ENCODE data around the gene TAOK1. TPM values are rescaled to one million over a fixed set of nuclear protein-coding genes. Genes with fewer than 3 reads are reported as not detected.
A peak's percentile ranks its signal among the peaks of the same experiment; 100 is the strongest.
"Not testable (repeated sequence)": the region's sequence is repeated elsewhere in the genome, so short reads cannot be mapped to it uniquely, and the experiment has no call there.

Gene TAOK1
- total RNA-seq, 1 experiment from 2014 or later: 64.3 TPM

DNA sequence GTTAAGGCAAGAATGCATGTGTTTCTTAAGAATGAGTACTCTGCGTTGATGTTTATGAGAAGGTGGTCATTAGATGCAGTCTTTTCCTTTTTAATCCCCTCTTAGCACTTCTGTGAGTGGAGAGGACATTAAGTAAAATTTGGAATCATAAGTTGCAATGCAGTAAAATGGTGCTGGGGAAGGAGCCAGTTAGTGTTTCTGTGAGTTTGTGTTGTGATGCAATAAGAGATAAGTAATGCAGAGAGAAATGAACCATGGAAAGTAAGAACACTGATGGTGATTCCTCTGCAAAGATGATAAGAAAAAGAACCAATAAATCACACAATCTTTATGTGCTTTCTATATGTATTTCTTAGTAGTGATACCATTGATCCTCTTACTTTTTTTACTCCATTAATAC, 156.7 kb downstream of the TAOK1 start:
- no peak for DNase-seq (ENCODE audit: low spot score)

DNA sequence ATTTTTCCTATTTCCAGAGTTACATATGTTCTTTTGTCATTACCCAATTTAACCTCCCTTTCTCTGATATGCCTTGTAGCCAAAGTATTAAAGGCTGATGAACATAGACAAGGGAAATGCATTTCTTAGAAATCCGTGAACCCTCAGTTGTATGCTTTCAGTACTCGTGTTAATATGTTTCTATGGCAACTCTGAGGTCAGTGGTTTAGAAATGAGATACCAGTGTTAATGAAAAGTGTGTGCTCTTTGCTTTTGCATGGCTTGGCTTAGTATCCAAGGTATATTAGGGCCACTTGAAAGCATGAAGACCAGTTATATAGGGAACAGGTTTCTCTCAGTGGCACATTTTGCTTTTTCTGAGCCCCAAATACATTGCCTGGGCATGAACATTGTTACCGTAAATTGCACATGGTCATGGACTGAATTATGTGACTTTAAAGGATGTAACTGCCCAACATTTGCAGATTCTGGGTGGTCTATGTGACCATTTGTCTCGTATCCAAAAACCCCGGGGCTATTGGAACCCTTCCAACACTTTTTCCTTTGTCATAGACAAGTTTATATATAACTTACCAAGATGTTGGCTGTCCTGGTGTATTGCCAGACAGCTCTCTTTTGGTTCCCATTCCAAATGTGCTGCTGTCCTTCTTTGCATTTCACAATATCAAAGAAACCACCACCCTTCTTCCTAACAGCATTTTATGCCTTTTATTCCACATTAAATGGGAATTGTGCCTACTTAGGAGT, 159.2 kb downstream of the TAOK1 start:
- DNase-seq (ENCODE audit: low spot score): no peak

- no peak for DNase-seq (ENCODE audit: low spot score)
These were observed 165.7 kb downstream of the TAOK1 start for GRCh38 chr17:29555840-29556239.

GRCh38 chr17:29557085-29557738, 167.0 kb downstream of the TAOK1 start:
- peak; percentile 80 for DNase-seq (ENCODE audit: low spot score)

DNA sequence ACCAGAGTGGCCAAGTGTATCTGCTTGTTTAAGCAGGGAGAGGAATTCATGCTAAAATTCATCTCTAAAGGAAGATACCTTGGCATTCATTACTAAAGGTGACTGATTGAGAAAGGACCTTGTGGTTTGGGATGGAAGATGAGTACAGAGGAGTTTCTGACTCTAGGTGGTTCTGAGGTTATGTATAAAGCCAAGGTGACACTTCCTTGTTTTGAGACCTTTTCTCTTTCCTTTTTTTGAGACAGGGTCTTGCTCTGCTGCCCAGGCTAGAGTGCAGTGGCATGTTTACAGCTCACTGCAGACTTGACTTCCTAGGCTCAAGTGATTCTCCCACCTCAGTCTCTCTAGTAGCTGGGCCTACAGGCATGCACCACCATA, 167.6 kb downstream of the TAOK1 start:
- no peak for DNase-seq (ENCODE audit: low spot score)

DNA sequence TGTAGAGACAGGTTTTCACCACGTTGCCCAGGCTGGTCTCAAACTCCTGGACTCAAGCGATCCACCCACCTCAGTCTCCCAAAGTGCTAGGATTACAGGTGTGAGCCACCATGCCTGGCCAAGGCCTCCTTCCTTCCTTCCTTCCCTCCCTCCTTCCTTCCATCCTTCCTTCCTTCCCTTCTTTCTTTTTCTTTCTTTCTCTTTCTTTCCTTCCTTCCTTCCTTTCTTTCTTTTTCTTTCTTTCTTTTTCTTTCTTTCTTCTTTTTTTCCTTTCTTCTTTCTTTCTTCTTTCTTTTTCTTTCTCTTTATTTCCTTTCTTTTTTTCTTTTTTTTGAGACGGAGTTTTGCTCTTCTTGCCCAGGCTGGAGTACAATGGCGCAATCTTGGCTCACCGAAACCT, 168.0 kb downstream of the TAOK1 start:
- DNase-seq (ENCODE audit: low spot score): not testable (repeated sequence)

GRCh38 chr17:29559640-29560039, 169.5 kb downstream of the TAOK1 start:
- DNase-seq (ENCODE audit: low spot score): no peak

DNA sequence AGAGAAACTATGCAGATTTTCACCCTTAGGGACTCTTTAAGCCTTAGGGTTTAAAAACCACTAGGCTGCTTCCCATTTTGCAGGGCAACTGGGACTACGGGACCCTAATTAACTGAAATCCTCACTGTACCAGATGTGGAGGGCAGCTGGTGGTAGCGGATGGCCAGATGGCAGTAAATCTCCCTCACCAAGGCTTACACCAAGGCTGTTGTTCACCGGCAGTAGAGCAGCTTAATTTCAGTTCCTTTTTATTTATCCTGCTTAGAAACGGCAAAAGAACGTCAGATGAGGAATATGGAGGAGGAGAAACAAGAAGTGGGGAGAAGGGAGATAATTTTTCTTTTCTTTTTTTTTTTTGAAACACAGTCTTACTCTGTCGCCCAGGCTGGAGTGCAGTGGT, 170.2 kb downstream of the TAOK1 start:
- DNase-seq (ENCODE audit: low spot score): no peak

- DNase-seq (ENCODE audit: low spot score): no peak
These were observed 171.7 kb downstream of the TAOK1 start for GRCh38 chr17:29561554-29562517.

GRCh38 chr17:29562615-29563014, 172.5 kb downstream of the TAOK1 start:
- no peak for DNase-seq (ENCODE audit: low spot score)

DNA sequence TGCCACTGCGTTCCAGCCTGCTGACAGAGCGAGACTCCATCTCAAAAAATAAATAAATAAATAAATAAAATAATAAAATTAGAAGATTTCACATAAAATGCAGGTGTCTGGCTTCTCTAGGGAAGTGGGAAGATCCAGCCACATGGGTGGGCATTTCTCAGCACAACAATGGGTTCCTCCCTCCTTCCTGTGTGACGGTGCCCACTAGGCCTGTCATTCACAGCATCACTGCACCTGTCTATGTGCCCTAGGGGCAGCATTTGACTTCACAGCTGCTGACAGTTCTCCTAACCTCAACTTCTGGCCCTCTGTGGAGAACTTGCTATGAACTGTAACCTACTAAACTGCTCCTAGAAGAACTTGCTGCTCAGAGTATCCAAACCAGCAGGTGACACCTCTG, 173.7 kb downstream of the TAOK1 start:
- no peak for DNase-seq (ENCODE audit: low spot score)

DNA sequence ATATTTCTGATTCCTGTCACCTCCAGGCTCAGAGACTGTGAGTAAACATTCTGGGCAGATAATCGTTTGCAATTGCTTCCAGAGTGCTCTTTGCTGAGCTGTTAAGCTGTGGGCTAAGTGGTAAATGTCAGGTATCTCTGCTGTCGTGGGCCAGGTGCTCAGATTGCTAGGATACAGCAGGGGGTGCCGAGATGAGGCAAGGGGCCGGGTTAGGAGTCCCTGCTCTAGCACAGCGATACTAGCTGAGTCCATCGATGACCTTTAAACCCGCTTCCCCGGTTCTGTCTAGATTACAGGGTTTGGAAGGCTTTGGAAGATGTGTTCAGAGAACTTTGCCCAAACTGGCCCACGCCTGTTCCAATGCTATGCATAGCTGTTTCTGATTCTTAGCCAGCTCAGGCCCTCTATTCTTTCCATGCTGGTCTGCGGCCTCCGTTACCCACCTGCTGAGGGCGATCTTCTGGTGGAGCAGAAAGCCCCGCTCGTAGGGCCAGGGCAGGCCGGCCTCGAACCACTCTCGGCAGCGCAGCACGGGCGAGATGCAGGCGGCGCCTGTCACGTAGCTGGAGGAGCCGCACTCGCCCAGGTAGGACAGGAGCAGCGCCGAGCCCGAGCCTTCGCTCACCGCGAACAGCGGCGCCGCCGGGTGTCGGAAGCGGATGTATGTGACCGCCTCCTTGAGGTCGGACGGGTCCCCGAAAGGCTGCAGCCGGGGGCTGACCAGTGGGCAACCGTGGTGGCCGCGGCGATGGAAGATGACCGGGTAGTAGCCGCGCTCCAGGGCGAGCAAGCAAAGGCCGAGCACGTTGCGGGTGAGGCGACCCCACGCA, 175.7 kb downstream of the TAOK1 start:
- no peak for DNase-seq (ENCODE audit: low spot score)

GRCh38 chr17:29566473-29567303, 176.5 kb downstream of the TAOK1 start, which contains the start of gene ABHD15:
ABHD15 (minus strand) TSS chr17:29567037; CDS start chr17:29566966, 71 bp downstream.
- peak; percentile 29 for DNase-seq (ENCODE audit: low spot score)

GRCh38 chr17:29567304-29567553, 177.1 kb downstream of the TAOK1 start:
- DNase-seq (ENCODE audit: low spot score): no peak

DNA sequence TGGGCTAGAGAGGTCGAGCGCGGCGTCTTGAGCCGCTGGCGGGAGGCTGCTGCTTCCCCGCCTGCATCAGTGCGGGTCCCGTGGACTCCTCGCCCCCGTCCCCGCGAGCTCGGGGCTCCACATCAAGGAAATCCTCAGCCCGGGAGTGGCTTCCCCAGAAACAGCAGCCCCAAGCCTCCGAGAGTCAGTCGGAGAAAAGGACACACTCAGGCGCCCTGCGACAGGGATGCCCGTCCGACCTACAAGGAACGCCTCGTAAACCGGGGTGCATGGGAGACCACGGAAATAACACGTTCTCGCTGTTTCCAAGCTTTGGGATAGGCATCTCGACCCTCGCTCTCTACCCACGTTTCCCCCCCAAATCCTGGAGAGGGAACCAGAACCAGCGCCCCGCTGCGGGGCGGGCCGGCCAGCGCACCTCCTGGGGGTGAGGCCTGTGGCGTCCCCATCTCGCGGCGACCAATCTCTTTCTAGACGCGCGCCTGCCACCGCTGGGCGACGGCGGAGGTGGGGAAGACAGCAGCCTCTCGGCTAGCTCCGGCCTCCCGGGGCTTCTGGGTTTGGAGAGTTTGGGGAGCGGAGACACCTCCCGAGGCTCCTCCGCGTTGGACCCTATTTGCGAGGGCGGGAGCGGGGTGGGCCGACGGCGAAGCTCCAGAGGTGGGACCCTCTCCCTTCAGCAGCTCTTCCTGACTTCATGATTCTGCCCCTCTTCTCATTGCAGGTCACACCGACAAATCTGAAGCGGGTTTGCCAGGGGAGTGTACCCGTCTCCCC, 177.6 kb downstream of the TAOK1 start:
- DNase-seq (ENCODE audit: low spot score): peak; percentile 30

- peak; percentile 61 for DNase-seq (ENCODE audit: low spot score)
These were observed 178.4 kb downstream of the TAOK1 start, which contains the start of gene TP53I13 for GRCh38 chr17:29568331-29569244. TP53I13 (plus strand) TSS chr17:29568701; CDS start chr17:29568759, 58 bp downstream.

DNA sequence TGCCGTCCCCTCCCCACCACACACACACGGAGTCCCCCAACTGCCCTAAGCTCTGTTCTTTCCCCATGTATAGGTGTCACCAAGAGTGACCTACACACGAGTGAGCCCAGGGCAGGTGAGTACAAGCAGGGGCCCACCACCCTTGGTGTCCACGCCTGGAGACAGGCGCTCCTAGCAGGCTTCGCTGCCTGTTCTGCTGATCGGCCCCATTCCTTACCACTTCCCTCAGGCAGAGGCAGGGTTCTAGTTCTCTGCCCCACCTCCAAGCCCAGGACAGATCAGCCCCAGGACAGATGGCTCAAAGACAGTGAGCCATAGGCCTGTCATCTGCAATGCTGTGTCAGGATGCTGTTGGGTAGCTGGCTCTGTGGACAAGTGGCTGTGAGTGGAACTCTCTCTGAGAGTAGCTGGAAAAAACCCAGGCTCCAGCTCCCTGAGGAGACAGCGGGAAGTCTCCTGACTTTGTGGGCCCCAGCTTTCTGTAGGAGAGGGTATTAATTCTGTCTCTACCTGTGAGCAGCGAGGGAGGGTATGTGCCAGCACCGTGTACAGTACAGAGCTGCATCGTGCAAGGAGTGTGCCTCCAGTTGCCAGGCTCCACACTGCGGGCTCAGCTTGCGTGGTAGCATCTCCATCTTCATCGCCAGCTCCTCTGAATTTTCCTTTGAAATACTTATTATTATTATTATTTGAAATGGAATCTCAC, 179.2 kb downstream of the TAOK1 start:
- DNase-seq (ENCODE audit: low spot score): no peak

DNA sequence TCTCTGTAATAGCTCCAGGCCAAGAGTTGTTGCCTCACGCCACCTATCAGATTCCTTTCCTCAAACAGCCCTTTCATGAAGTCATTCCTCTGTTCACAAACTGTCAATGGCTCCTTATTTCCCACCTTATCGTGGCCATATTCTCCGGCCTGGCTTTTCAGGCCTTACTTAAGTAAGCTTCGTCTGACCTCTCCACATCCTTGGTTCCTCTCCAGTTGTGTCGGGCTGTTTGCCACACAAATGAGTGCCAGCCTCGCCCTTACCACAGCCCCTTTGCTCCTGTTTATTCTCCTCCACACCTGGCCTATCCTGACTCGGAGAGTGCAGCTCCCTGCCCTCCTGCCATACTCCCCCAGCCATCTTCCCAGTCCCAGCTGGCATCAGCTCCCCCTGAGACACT, 180.4 kb downstream of the TAOK1 start:
- no peak for DNase-seq (ENCODE audit: low spot score)

Data from A172 (cell line).